ENCODE data around the gene MAPK9.

Gene MAPK9

DNA sequence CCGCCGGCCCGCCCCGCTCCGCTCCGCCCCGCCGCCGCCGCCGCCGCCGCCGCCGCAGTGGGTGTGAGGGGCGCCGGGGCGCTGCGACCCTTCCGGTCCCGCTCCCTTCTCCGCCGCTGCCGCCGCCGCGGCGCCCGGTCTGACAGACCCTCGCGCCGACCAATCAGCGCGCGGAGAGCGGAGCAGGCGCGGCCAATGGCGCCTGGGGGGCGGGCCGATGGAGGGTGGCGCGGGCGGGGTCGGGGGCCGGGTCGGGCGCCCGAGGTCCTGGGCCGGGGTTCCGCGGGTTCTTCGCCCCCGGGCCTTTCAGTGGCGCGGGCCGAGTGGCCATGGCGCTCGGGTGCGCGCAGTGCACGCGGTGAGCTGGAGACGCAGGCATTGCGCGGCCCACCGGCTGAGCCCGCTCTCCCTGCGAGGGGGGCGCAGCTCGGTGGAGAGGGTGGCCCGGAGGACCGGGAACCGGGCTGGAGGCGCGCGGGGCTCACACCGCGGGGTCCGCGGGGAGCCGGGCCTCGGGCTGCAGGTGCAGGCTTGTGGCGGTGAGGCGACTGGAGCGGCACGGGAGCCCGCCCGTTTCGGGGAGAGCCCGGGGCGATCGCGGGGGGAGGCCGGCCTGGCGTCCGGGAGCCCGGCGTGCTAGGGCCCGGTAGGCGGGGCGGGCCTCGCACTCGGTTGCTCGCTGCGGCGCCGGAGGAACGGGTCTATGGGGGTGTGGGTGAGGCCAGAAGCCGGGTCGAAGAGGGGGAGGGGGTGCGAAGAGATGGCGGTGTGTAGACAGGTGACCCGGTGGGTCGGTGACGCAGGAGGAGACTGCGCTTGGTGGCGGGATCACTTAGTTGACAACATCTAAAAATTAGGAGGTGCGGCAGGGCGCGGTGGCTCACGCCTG, at the start of gene MAPK9:
MAPK9 (minus strand) TSS at position 141 of the 889 bp plus-strand sequence. CDS start 11,522 bp downstream, outside the sequence.
- peak; percentile 34 for DNase-seq (ENCODE audit: low read depth)

DNA sequence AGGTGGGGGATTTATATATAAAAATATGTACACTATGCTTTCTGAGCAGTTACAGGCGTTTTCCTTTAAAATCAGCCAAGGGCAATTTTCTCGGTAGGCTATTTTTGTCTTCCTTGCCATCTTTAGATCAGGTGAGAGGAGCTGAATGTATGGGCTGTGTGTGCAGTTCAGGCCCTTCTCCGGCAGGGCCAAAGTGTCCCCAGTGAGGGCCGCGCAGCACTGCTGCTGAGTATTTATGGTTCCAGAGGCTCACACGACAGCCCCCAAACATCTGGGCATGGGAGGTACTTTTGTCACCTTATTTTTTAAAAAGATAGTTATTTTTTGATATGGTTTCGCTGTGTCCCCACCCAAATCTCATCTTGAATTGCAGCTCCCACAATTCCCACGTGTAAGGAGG, 49.7 kb upstream of the MAPK9 start:
- DNase-seq (ENCODE audit: low read depth): no peak

DNA sequence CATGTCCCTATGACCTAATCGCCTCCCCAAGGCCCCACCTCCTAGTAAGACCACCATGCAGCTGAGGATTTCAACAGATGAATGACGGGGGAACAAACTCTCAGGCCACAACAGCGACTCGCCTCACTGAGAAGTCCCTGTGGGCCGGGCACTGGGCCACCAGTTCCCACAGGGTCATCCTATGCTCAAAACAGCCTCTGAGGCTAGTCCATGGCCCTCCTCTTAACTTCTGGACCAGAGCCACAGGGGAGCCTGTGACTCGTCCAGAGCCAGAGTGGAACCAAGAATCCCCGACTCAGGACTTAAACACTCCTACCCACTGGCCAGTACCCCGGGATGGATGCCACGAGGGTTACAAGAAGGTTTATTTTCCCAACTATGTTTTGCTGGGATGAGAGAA, 49.0 kb upstream of the MAPK9 start:
- DNase-seq (ENCODE audit: low read depth): no peak

DNA sequence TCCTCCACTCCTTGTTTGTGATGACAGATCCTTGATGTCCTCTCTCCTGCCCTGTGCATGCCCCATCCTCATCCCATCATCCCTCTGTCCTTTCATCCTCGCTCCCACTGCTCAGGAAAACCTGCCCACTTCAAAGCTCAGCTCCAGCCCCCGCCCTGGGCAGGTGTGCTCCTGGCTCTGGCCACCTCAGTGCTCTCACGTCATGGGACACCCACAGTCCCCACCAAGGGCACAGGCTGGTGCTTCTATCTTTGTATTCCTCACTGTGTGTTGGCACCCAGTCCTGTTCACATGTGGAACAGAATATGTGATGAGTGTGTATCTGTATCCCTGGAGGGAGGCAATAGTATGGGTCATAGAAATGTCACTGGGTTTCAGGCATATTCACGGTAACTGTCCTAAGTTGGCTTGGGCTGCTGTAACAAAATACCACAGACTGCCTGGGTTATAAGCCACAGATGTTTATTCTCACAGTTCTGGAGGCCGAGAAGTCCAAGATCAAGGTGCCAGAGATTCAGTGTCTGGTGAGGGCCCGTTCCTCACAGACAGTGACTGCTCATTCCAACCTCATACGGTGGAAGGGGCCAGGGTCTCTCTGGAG, 47.8 kb upstream of the MAPK9 start:
- no peak for DNase-seq (ENCODE audit: low read depth)

DNA sequence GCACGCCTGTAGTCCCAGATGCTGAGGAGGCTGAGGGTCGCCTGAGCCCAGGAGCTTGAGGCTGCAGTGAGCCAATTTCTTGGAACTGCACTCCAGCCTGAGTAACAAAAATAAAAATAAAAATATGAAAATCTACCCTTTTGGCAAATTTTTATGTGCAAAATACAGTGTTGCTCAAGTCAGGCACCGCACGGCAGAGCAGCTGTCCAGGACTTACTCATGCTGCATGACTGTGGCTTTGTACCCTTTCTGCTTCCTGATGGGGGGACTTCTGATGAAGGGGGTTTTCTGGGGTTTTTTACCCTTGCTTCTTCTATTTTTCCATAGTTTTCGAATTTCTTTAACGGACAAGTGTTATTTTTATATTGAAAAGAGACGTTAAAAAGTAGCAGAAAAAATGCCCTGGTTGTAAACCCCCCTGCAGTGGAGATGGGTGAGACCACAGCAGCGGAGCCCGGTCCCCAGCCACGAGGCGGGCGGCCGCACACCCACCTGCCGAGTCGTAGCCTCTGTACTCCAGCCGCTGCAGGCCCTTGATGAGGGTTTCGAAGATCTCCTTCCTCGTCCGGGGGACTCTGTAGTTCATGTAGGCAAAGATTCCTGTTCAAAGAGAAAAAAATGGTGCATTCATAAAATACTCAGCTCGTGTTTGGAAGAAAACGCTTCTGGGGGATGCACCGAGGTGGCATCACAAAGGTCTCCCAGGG, 46.3 kb upstream of the MAPK9 start:
- no peak for DNase-seq (ENCODE audit: low read depth)

DNA sequence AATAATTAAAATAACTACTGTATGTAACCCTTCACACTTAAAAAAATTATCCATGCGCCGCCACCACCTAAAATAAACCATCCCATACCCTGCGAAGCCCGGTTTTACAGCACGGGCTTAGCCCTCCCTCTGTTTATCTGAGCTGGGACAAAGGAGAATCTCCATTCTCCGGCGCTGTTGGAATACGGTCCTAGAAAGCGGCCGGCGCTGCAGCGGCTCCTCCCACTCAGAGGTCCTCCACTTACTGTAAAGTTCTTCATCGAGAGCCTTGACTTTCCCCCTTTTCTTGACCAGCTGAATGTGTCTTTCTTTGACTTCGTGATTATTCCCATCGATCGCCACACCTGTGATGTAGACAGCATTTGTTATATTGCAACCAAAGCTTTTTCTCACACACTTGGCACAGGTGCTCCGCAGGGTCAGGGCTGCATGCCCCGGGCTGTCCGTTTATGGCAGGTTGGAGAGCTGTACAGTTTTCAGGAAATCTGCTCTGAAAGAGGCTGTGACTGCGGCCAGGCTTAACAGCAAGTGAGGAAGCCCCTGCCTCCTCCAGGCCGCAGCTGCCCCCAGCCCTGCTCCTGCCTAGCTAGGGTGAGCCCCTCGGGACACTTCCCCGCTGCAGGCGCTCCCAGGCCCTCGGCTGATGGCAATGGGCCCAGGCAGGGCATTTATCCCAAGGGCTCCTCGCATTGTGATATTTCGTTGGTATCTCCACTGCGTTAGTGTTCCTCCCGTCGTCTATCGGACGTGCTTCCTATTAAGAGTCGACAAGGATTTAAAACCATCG, 44.5 kb upstream of the MAPK9 start:
- no peak for DNase-seq (ENCODE audit: low read depth)

DNA sequence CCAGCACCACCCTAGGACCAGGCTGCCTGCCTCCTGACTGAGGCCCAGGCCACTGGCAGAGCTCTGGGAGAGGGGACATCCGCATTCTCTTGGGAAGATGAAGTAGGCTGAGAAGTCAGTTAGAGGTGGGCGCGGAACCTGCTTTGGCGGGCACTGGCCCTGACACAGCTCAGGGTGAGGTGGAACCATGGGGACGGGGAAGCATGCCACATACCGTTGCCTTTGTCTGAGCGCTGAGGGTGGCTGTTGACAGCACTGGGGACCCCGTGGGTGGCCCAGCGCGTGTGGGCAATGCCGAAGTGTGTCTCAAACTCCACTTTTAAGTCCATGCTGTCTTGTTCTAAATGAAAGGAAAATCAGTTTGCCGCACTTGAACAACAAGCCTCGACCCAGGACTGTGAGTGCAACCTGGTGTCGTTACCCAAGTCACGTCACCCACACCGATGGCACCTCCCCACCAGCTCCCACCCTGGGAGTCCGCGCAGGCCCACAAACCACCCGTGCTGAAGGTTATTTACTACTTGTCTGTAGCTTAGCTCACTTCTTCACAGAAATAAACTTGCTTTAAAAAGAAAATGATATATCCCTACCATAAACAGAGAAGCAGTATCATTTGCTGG, 43.8 kb upstream of the MAPK9 start:
- DNase-seq (ENCODE audit: low read depth): no peak

DNA sequence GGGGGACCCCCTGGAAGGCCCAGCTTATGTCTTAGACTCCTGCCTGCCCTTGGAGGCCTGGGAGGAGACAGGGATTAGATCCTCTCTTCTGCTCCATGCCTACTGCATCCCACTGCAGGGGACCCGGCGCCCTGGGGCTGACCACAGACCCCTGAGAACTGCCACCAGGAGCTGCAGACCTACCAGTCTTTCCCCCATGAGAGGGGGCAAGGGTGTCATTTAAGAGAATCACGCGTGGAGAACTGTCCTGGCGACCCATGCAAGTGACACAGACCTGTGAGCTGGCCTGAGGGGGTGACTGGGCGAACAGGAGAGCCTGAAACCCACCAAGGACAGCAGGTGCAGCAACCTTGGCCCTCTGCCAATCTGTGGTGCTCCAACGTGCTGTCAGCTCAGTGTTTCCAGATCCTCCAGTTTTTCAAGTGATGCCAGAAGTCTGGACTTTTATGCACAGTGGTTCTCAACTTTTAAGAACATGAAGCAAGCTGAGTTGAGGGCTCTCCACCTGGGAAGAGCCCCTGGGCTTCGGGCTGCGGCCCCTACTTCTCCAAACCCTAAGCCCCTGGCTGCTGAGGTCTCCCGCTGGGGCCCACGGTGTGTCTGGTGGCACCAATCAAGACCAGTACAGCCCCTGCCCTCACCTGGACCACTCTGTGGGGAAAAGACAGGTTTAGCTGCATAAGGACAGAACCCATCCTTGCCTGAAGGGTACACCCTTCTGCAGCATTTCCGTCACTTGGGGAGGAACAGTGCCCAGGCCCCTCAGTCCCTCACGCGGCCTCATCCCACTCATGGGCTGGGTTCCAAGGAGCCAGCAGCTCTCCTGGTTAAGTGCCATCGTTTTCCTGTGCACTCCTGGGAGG, 43.1 kb upstream of the MAPK9 start:
- DNase-seq (ENCODE audit: low read depth): no peak

DNA sequence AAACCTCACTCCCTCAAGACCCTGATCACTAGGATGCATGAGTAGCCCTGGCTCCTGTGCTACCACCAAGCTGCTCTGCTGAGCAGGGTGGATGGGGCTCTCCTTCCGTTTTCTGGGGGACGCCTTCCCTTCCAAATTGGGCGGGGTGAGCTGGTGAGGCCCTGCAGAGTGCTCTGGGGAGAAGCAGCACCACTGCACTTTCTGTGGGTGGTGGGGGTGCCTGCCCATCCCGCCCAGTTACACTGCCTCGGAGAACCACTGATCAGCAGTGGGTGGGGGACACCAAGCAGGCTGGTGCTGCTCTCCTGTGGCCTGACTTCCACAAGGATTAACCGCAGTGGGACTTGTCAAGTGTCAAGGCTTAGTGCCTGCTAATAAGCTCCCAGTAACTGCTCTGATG, 42.3 kb upstream of the MAPK9 start:
- no peak for DNase-seq (ENCODE audit: low read depth)

DNA sequence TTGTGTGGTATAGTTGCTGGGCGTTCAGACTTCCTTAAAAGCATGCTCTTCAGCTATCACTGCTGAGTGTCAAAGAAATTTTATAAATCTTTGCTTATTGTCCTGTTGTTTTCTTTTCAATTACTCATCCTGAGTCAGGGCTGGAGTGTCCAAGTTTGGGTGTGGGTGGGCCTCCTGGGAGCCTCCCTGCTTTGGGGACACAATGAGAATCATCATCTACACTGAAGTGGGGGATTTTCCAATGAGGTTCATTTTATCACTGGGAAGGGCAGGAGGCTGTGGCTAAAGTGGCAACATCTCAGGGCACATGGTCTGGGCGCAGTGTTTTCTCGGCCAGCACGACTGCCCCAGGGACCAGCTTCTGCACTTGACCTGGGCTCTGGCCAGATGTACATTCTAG, 41.8 kb upstream of the MAPK9 start:
- no peak for DNase-seq (ENCODE audit: low read depth)

DNA sequence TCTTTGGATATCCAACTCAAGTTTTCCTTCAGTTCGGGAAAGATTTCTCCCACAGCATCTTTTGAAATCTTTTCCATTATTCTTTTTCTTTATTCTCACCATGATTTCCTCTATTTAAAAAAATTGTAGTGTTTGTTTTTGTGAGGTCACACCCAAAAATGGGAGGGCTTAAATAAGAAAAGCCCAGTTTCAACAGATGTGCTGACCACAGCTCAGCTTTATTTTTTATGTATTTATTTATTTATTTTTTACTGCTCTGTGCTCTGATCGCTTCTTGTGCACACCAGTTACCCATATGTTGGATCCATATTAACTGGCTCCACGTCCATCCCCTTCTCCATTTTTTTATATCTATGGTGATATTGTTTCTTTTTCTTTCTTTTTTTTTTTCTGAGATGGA, 41.0 kb upstream of the MAPK9 start:
- no peak for DNase-seq (ENCODE audit: low read depth)

DNA sequence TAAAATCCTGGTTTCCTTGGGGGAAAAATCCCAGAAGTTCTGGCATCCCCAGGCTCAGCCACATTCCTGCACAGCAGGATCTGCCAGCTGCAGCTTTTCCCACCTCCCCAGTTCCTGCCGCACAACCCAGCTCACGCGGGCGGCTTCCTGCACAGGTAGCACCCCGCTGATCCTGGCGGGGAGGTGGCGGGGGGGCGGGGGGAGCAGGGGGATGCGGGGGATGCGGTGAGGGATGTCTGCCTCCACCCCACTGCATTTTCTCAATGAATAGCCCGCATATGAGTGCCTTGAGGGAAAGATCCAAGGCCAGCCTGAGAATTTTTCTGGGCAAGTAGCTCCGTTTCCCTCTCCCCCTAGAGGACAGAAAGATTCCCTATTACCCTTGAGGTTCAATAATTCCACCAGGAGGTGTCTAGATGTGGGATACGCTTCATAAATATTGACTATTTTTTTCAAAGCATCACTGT, 40.2 kb upstream of the MAPK9 start:
- DNase-seq (ENCODE audit: low read depth): no peak

DNA sequence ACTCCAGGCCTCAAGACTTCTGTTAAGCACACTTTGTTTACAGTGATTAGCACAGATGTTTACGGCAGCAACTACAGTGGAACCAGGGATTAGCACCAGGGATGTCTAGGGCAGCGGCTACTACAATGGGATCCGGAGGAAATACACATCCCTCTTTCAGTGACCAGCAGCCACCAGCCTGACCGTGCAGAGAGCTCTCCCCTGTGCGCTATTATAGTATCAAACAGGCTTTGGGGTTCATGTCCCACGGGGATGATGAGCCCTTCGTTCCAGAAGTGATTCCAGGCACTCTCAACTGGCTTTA, 39.7 kb upstream of the MAPK9 start:
- no peak for DNase-seq (ENCODE audit: low read depth)

DNA sequence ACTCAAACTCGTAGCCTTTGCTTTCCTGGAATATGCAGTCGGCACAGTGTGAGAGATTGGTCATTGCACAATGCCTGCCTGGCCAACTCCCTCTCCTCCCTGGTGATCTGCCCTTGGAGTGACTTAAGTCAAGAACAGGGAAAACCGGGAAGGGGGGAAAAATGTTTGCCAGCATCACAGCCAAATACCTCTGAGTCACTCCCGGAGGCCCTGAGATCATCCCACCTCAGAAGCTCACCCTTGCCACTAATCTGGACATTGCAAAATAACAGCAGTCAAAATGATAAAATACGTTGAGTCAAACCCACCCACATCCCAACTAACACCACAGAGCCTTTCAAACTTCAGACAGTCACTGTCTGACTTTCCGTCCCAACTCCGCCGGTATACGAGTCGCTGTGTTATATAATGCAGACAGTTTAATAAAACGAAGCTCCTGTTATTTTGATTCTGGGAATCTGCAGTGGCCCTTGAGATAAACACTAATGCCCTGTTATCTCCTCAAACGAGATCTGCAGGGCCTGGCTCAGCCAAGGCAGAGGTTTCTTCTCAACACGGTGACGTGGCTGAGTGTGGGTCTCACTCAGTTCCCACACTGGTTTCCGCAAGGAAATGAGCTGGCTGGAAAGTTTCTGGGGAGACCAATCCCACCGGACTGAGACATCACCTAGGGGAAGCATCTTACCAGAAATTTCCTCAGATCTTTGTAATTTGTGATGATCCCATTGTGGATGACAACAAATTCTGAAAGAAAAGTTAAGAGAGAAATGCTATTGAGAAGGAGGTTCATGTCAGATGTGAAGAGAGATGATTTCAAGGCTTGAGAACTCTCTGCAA, 39.1 kb upstream of the MAPK9 start:
- peak; percentile 90 for DNase-seq (ENCODE audit: low read depth)

DNA sequence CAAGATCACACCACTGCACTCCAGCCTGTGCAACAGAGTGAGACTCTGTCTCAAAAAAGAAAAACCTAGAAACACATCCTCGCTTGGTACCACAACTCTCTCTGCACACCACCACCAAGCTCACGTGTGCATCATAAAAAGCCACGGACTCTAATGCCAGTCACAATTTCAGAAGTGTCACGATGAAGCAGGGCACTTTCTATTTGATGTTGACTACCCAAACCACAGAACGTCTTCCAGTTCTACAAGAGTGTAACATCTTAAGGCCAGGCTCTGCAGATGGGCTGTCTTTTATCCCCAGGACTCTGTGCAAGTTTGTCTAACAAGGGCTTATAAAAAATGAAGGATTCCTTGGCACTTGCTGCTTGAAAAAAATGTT, 38.4 kb upstream of the MAPK9 start:
- no peak for DNase-seq (ENCODE audit: low read depth)

DNA sequence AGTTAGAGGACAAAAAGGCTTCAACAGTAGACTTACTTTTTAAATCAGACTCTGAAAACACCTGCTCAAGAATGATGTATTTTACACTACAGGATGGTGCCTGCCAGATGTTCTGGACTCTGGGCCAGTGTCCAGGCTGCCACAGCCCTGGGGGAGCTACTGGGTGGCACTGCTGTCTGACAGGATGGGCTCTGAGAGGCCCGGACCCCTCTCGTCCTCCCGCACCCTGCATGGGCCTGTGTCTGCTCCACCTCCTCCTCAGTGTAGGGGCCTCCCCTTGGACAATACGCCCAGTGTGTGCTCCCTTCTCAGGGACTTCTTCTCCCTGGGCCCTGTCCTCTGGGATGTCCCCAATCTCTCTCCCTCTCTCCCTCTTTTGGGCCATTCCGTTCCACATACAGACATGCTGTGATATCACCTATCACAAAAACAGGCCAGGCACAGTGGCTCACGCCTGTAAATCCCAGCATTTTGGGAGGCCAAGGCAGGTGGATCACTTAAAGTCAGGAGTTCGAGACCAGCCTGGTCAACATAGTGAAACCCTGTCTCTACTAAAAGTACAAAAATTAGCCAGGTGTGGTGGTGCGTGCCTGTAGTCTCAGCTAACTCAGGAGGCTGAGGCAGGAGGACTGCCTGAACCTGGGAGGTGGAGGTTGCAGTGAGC, 37.9 kb upstream of the MAPK9 start:
- DNase-seq (ENCODE audit: low read depth): no peak

DNA sequence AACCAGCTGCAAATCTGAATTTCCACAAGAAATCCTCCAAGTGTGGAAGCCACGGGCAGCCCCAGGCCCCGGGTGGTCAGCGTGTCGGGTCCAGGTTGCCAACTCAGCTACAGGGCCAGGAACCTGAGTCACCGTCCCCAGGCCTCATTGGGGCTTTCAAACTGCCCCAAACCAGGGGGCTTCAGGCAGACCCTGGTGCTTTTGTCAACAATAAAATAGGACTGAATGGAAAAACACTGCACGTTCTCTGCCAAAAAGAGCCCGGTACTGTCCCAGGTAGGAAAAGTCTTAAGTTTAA, 37.2 kb upstream of the MAPK9 start:
- no peak for DNase-seq (ENCODE audit: low read depth)

DNA sequence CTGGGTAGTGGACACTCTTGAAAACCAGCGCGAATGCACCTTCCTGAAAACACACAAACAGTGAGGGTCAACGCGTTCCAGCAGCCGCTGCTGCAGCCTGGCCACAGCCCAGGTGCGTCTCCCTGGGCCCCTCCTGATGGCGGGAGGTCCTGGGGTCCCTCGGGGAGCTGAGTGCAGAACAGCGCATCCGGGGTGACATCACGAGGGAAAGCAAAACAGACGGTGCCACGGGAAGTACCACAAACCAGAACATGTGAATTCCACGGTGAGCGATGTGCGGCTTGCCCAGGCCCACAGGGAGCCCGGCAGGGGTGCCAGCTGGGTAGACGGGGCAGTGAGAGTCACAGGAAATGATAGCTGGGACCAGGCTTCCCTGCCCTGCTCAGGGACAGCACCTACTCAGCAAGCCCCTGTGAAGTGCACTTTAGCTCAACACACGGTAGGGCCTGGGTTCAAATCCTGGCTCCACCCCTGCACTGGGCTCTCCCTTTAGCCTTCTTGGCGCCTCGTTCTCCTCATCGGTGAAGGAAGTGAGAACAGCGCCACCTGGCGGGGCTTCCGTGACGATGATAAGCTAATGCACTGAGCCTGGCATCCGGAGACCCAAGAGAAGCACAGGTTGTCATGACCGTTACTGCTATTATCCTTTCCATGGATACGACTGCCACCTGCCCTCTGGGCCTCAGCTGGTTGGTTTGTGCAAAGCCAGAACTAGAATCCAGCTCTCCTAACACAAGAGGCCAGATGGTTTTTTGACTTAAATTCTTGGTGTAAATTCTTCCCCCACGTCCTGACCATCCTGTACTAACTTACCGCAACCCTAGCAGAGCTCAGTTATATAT, 36.6 kb upstream of the MAPK9 start:
- no peak for DNase-seq (ENCODE audit: low read depth)

Measured in fibroblast of the conjunctiva (primary cell).